GM12801 (cell line): ENCODE measurements around the gene AHSP.

Experiments used
- TF ChIP-seq, protein P1 (sequence below): IDR thresholded peaks from one replicate; pipeline ENCODE4 v1.5.1; 2011; ENCODE audit warnings: control low read depth; ENCODE audit not compliant: insufficient read length; ENCODE audit errors: extremely low read depth

Gene AHSP

DNA sequence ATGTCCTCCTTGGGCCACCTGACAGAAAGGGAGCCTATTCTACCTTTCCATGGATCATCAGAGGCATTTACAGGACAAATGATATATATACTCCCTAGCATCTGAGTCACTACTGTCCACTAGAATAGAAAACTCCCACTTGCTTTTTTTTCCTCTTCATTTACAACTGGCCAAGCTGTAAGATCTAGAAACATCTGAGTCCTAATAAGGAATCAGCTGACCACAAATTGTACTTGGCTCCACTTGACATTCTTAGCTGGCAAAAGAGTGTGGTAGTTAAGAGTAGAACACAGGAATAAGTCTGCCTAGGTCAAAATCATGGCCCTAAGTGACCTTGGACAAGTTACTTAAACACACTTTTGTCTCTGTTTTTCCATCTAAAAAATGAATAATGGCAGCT lies 24.7 kb upstream of the AHSP start:
- TF ChIP-seq, protein P1, sequence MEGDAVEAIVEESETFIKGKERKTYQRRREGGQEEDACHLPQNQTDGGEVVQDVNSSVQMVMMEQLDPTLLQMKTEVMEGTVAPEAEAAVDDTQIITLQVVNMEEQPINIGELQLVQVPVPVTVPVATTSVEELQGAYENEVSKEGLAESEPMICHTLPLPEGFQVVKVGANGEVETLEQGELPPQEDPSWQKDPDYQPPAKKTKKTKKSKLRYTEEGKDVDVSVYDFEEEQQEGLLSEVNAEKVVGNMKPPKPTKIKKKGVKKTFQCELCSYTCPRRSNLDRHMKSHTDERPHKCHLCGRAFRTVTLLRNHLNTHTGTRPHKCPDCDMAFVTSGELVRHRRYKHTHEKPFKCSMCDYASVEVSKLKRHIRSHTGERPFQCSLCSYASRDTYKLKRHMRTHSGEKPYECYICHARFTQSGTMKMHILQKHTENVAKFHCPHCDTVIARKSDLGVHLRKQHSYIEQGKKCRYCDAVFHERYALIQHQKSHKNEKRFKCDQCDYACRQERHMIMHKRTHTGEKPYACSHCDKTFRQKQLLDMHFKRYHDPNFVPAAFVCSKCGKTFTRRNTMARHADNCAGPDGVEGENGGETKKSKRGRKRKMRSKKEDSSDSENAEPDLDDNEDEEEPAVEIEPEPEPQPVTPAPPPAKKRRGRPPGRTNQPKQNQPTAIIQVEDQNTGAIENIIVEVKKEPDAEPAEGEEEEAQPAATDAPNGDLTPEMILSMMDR = no peak

DNA sequence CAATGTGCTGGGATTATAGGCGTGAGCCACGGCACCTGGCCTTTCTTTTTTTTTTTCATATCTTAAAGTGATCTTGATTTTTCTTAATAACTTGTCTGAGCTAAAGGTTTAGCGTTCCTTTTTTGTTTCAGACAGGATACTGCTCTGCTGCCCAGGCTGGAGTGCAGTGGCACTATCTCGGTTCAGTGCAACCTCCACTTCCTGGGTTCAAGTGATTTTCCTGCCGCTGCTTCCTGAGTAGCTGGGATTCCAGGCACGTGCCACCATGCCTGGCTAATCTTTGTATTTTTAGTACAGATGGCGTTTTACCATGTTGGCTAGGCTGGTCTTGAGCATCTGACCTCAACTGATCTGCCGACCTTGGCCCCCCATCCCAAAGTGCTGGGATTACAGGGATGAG lies 23.5 kb upstream of the AHSP start:
- TF ChIP-seq, protein P1 = no peak

DNA sequence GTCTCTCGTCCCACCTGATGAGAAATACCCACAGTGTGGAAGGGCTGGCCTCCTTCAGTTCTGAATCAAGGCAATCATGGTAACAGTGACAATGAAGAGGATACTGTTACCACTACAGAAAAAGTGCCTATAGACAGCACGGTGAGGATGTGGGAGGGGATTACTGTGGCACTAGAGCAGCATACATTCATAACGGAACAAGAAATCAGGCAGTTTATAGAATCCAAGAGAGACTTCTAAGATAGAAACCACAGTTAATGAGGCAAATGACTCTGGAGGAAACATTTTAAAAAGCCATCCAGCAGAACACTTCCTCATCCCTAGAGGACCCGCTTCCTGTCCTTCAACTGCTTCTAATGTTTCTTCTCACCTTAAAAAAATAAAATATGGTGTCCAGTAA lies 22.2 kb upstream of the AHSP start:
- TF ChIP-seq, protein P1 = no peak

DNA sequence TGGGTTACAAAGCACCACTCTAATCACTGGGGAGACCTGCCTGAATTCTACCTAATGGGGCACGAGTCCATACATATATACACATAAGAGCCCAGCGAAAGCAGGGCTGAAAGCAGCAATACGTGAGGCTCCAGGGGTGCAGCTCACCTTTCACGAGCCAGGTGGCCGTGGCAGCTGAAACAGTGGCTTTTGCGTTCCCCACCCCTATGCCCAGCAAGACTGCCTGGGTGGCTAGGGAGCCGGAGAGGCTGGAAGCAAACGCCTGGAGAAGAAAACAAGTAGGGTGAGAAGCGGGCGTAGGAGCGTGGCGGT lies 20.1 kb upstream of the AHSP start:
- TF ChIP-seq, protein P1 = no peak

DNA sequence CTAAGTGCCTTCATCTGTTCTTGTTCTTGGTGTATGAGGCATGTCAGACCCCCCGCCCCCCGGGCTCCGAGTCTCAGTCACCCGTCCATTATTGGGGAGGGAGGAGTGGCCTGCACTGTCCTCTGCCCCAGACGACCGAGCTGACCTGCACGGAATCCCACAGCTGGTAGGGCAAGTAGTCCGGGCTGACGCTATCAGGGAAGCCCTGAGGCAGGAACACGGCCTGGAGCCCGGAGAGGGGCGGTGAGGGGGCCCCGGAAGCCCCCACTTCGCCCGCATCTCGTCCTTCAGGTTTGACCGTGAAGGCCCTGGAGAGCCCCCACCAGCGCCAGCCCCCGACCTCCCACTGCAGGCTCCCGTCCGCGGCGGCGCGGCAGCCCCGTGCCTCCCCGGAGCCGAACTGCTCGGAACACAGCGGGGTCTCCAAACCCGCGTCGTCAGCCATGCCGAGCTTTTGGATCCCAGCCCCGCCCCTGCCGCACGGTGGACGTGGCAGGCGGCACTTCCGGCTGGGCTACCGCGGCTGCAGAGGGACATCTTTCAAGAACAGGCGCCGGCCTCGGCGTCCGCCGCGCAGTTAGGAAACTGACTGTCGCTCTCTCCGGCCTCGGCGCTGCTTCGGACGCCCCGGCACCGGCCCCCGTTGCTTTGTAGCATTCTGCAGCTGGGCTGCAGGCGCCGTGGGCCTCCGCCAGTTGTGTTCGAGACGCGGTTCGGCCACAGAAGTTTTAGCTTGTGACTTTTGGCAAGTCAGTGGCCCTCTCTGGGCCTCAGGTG lies 19.6 kb upstream of the AHSP start, which contains the start of gene RUSF1:
TSS of gene RUSF1 (minus strand) at position 463 of the 777 bp plus-strand sequence. CDS start at position 445, 18 bp downstream.
- TF ChIP-seq, protein P1 = no peak

DNA sequence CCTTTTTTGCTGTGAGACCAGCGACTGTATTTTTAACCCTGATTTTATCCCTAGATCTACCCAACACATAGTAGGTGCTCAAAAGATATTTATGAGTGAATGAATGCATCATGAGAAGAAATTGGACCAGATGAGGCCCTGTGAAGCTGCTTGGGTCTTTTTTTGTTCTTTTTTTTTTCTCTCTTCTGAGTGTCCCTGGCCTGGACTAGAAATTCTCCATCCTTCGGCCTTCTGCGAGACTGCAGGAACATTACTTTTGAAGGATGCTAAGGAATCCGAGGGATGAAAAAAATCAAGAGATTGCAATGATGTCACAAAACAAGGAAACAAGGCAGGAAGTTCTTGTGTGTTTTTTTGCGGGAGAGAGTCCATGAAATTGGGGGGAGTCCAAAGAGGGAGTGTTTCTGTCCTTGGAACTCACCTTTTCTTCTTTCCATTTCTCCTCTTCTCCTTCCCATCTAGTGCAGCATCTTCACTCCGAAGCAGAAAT lies 18.9 kb upstream of the AHSP start:
- TF ChIP-seq, protein P1 = no peak

DNA sequence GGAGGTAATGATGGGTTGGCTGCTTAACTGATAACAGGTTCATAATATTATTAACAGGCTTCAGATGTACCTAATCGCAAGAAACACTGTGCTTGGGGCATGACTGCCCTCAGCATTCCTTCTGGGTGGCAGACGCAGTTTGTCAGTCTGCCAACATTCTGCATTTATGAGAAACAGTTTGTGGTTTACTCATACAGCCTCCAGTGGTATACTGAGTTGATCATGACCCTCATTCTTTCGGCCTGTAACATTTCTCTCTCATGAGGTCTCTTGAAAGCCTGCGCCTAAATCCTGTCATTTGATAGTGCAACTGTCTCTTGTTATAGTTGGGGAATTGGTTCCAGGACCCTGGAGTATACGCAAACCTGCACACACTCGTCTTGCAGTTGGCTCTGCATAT lies 14.6 kb upstream of the AHSP start:
- TF ChIP-seq, protein P1 = no peak

DNA sequence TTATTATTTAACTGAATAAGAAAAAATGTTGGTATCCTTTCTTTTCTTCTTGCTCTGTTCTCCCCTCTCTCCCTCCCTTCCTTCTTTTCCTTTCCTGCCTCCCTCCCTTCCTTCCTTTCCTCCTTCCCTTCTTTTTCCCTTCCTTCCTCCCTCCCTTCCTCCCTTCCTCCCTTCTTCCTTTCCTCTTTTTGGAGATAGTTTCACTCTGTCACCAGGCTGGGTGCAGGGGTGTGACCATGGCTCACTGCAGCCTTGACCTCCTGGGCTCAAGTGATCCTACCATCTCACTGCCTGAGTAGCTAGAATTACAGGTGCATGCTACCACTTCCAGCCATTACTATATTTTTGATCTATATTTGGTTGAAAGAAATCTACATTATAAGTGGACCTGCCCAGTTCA lies 13.8 kb upstream of the AHSP start:
- TF ChIP-seq, protein P1 = no peak
